ENCODE results near the gene LDHAL6B.

GRCh38 chr15:59222906-59223550 lies 16.4 kb downstream of the LDHAL6B start:
- TF ChIP-seq, protein P1, sequence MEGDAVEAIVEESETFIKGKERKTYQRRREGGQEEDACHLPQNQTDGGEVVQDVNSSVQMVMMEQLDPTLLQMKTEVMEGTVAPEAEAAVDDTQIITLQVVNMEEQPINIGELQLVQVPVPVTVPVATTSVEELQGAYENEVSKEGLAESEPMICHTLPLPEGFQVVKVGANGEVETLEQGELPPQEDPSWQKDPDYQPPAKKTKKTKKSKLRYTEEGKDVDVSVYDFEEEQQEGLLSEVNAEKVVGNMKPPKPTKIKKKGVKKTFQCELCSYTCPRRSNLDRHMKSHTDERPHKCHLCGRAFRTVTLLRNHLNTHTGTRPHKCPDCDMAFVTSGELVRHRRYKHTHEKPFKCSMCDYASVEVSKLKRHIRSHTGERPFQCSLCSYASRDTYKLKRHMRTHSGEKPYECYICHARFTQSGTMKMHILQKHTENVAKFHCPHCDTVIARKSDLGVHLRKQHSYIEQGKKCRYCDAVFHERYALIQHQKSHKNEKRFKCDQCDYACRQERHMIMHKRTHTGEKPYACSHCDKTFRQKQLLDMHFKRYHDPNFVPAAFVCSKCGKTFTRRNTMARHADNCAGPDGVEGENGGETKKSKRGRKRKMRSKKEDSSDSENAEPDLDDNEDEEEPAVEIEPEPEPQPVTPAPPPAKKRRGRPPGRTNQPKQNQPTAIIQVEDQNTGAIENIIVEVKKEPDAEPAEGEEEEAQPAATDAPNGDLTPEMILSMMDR (IDR thresholded peaks at IDR 0.05), result no peak
- TF ChIP-seq EP300 (IDR thresholded peaks at IDR 0.05) (no peak), POLR2AphosphoS5 (IDR thresholded peaks at IDR 0.05) (no peak), POLR2A (IDR thresholded peaks at IDR 0.05) (no peak)
